Astrocyte of the hippocampus (primary cell): Measurements from ENCODE around the gene VCX3B.
"Not testable (repeated sequence)": the region's sequence is repeated elsewhere in the genome, so short reads cannot be mapped to it uniquely, and the experiment has no call there.

Source experiments
- DNase-seq: peaks from one replicate; pipeline ENCODE4 v3.0.0; 2011; ENCODE audit warnings: low read depth, low spot score

The VCX3B gene

DNA sequence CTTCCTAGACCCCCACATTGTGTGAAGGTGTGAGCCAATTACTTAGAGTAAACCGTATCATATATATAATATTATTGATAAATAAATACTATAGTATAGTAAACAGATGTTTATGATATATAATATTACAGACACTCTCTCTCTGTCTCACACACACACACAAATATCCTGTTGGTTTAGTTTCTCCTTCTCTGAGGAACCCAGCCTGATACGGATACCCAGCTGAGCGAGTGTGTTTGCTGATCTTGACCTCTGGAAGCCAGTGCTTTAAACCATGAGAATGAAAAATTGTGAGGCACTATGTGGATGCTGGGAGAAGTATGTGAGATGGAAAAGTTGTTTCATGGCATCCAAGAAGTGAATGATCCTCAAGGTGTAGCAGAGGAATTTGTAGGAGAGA, at the start of gene VCX3B:
Gene VCX3B (plus strand): TSS at position 301 of the 400 bp plus-strand sequence. CDS start 621 bp downstream, outside the sequence.
- not testable (repeated sequence) for DNase-seq

DNA sequence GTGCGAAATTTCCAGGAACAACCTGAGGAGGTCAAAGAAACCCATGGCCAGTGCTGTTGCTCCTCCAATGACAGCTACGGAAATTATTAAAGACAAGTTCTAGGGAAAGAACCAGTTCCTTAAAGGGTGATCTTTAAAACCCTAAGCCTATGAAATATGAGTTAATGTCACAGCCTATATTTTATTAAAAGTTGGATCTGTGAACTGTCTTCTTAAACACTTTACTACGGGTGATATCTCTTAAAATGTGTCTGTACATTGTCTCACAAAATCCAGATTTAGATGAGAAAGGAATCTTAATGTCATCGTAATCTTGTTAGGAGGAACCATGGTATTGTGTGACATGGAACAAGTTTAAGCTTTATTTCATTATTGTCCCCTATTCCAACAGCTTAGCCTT, 46.3 kb upstream of the VCX3B start:
- no peak for DNase-seq

DNA sequence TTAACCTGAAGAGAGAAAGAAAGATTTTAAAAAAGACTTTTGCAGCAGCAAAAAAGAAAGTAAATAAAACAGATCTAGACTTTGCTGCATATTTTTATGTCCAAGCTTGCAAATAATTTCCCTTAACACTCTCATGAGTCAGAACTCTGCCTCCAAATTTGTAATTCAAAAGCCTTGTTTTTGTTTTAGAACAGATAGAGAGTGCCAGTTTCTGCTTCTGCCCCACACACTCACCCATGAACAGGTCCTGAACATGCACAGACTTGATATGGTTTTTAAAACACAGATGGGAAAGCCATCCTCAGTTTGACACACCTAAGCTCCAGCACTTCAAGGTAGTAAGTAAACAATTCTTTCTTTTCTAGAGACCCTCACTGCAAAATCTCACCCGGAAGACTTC, 39.7 kb upstream of the VCX3B start:
- DNase-seq = peak; percentile 16

DNA sequence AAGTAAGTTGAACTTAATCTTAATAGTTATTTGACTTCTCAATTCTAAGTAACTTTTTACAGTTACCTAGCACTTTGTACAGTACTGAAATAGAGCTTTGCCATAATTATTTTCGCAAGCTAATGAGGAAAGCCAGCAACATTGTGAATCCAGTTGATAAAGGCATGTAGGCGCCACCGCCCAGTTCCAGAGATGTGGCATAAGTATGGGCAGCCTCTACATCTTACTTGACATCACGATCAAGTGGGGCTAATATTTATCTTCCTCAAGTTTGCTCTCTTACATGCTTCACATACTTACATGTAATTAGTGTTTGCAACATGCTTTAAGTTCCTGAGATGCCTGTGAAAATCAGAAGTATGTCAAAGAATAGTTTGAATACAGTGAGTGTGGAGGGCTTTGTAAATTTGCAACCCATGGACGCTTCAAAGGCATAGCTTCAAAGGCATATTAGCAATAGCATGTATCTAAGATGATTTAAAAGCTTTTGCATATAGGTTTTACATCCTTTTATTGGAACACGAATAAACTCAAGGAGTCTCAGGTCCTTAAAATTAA, 34.9 kb upstream of the VCX3B start:
- DNase-seq = no peak

GRCh38 chrX:8430444-8430843, 34.2 kb upstream of the VCX3B start:
- DNase-seq = no peak

DNA sequence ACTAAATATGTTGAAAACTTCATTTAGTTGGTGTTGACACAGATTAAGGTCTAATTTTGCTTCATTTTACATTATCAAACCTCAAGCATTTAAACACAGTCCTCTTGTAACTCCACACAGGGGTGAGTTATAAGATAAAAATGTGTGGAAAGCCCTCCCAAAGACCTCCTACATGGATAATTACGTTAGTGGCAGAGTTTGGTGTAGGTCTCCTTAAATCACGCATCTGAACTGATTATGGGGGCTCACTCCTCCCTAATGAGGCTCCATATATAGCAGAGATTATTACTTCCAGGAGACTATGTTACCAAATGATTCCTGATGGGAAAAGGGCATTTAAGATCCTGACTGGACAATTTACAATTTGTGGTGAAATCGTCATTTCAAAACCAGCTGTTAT, 32.2 kb upstream of the VCX3B start:
- DNase-seq = no peak

GRCh38 chrX:8433109-8434062, 31.2 kb upstream of the VCX3B start:
- DNase-seq = peak; percentile 19

- no peak for DNase-seq
Measured at GRCh38 chrX:8447368-8447767, 17.3 kb upstream of the VCX3B start.

GRCh38 chrX:8452343-8452742, 12.3 kb upstream of the VCX3B start:
- not testable (repeated sequence) for DNase-seq

DNA sequence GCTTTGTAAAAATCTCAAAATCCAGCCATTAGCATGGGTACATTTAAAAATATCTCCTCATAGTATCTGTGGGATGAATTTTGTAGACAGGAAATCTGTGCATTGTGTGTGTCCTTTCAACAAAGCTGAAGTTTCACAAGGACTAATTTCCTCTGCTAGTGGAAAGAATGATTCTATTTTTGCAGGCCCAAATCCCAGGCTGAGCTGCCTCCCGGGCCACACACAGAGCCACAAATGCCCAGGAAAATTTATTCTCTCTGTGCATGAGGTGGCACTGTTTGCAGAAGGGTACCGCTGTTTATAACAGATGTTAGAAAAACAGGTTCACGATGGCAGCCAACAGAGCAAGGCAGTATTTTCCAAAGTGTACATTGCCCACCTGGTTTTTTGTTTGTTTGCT, 11.0 kb upstream of the VCX3B start:
- DNase-seq = peak; percentile 15

GRCh38 chrX:8455557-8455956, 9.1 kb upstream of the VCX3B start:
- DNase-seq = no peak

DNA sequence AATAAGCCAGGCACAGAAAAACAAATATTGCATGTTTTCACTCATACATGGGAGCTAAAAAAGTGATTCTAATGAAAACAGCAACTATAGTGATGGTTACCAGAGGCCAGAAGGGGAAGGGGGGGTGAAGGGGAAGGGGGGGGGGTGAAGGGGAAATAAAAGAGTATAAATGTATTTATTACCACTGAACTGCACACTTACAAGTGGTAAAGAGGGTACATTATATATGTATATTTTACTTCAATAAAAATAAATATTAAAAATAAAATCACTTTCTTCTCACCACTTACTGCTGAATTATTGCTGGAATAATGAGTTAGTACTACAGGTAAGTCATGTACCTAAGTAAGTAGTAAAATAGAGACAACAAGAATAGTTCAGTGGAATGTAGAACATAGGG, 2.1 kb upstream of the VCX3B start:
- no peak for DNase-seq

GRCh38 chrX:8484360-8484949, 19.8 kb downstream of the VCX3B start:
- DNase-seq = no peak

DNA sequence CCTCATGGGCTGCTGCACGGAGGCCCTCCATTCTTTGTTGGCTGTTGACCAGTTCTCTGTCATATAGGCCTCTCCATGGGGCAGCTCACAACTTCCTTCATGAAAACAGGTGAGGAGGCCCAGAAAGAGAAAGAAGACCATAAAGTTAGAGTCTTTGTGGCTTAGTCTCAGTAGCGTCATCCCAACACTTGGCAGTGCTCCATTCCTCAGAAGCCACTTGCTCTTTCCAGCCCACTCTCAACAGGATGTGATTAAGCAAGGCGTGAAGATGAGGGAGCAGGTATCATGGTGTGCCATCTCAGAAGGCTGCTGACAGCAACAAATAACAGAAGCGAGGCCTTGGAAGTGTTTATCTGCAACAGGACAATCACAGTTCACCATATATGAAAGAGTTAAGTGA, 30.4 kb downstream of the VCX3B start:
- DNase-seq = not testable (repeated sequence)

DNA sequence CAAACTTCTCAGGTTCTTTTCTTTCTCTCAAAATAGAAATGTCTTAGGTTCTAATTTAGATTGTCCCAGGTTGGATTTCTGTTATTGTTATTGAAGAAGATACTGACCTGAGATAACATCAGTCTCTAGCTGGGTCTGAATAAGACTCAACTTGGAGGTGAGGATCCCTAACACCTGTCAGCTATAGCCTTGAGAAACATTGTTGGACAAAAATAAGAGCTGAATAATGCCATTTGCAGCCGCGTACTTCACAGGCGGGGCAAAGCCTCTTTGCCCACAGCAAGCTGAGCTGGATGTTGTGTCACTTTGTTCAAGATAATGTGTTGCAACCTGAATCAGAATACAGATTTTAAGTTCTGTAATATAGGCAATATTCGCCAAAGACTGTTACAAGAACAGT, 35.6 kb downstream of the VCX3B start:
- DNase-seq = no peak

- not testable (repeated sequence) for DNase-seq
Measured at GRCh38 chrX:8502101-8502500, 37.5 kb downstream of the VCX3B start.

DNA sequence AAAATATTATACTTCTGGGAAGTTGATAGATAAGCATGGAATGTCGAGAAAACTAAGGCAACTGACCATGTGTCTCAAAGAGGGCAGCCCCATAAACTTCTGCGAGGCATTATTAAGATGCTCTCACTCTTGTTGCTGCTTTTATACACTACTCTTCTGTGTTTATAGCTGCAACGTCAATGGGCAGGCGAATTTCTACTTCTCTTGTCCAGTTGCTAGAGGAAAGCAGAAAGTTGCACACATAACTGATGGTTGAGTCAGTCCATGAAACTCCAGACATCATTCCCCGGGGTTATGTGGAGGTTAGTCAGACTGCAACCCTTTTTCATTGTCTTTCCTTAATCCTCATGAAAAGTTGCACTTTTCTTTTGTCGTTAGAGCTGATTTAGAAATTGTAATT, 39.8 kb downstream of the VCX3B start:
- peak; percentile 81 for DNase-seq
